ENCODE results near the gene ZNF81. TPM values are rescaled to one million over a fixed set of nuclear protein-coding genes. Genes with fewer than 3 reads are reported as not detected.
"Not testable (repeated sequence)": the region's sequence is repeated elsewhere in the genome, so short reads cannot be mapped to it uniquely, and the experiment has no call there.

ZNF81 gene
- total and polyA plus RNA-seq, 2 experiments from 2014 or later, result 6.1 to 8.9 TPM

DNA sequence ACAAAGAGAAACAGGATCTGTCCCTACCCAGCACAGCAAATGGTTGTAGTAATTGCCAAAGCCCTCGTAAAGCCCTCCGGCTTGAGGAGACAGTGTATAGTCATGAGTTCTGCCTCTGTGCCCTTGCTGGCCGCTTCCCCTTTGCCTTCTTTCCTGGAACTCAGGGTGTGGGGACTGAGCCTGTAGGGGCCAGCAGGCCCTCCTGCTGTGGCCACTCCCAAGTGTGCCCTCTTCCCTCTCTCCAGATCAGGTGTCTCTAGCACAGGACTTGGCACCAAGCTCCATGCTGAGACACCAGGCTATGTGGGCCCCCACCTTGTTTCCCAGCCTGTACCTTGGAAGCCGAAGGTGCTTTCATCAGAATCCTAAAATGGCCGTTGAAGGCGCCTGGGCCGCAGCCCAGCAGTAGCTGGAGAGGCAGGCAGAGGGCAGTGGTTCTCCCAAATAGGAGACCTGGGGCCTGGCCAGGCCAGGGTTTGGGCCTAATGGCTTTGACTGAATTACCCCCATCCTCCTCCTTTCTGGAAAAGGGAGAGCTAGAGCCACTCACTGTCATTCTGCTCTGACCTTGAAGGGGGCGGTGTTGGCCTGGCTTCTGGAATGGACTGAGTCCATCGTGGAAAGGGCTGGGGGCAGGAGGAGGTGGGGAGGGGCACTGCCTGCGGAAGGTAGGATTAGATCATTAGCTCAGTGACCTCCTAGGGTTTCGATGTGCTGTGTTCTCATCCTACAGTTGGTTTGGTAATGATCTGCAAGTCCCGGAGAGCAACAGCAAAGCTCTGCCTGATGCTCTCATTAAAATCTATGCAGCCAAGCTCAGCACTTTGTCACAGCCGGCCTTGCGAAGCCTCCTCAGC lies 30.1 kb upstream of the ZNF81 start:
- Mint-ChIP-seq H3K4me3 (0 out of 3 replicates have a peak overlapping the region, but pooled peaks have one; percentile 26), H3K27ac (peak overlapping the region; percentile 83), H3K4me1 (peaks cover 14% of the 10 kb centered on the region)
- H4K20me1 ChIP-seq (replicated peaks; ENCODE audit: insufficient read depth); H3K9me2 ChIP-seq (ENCODE audit: insufficient read depth); H3K4me1 ChIP-seq (ENCODE audit: insufficient read depth); H3K4me3 ChIP-seq; H3K27me3 Mint-ChIP-seq (ENCODE audit: insufficient read depth, low read depth, poor library complexity); H3F3A ChIP-seq (replicated peaks; ENCODE audit: low read depth); H3K27ac ChIP-seq (ENCODE audit: low read depth); H3K9me3 Mint-ChIP-seq; H3K36me3 Mint-ChIP-seq (ENCODE audit: low read depth); H3K79me2 ChIP-seq (replicated peaks; ENCODE audit: insufficient read depth); H2AFZ ChIP-seq; H3K36me3 ChIP-seq (ENCODE audit: insufficient read depth); H3K27me3 ChIP-seq (ENCODE audit: insufficient read depth); H3K4me2 ChIP-seq: not testable (repeated sequence)
- TF ChIP-seq CTCF (conservative IDR thresholded peaks at IDR 0.05; ENCODE audit: low read depth in 2 of 2), result peak; percentile 18 to 32; a peak in 3 of 4 replicates
- ATAC-seq, result peak; percentile 93
- DNase-seq (ENCODE audit: low spot score), result peak; percentile 70

GRCh38 chrX:47807272-47807538 lies 29.5 kb upstream of the ZNF81 start:
- not testable (repeated sequence) for H3K4me2 ChIP-seq; H3F3A ChIP-seq (replicated peaks; ENCODE audit: low read depth); H3K27me3 Mint-ChIP-seq (ENCODE audit: insufficient read depth, low read depth, poor library complexity); ATAC-seq; H3K9me3 Mint-ChIP-seq; DNase-seq (ENCODE audit: low spot score); H3K27me3 ChIP-seq (ENCODE audit: insufficient read depth); H3K27ac Mint-ChIP-seq; H3K27ac ChIP-seq (ENCODE audit: low read depth); H4K20me1 ChIP-seq (replicated peaks; ENCODE audit: insufficient read depth); H3K9me2 ChIP-seq (ENCODE audit: insufficient read depth); H3K36me3 ChIP-seq (ENCODE audit: insufficient read depth); H3K36me3 Mint-ChIP-seq (ENCODE audit: low read depth); H3K4me1 ChIP-seq (ENCODE audit: insufficient read depth); H2AFZ ChIP-seq; H3K4me3 Mint-ChIP-seq; H3K4me3 ChIP-seq; H3K79me2 ChIP-seq (replicated peaks; ENCODE audit: insufficient read depth)
- peaks cover 14% of the 10 kb centered on the region for H3K4me1 Mint-ChIP-seq

GRCh38 chrX:47807548-47807947 lies 29.2 kb upstream of the ZNF81 start:
- no peaks in the 10 kb centered on the region for H3K36me3 ChIP-seq (ENCODE audit: insufficient read depth)
- DNase-seq (ENCODE audit: low spot score) (peak; percentile 27), ATAC-seq (peak; percentile 68)
- H3K27me3 Mint-ChIP-seq (ENCODE audit: insufficient read depth, low read depth, poor library complexity), result no peaks in the 10 kb centered on the region
- peaks cover 14% of the 10 kb centered on the region for H3K4me1 Mint-ChIP-seq
- H3K27ac ChIP-seq (ENCODE audit: low read depth), result no peak overlapping the region
- H3K4me2 ChIP-seq, result no peak overlapping the region
- no peaks in the 10 kb centered on the region for H3K9me2 ChIP-seq (ENCODE audit: insufficient read depth)
- H3K9me3 Mint-ChIP-seq, result peaks cover 4% of the 10 kb centered on the region; the same call in 1 of the 3 replicates
- H3K4me3 Mint-ChIP-seq, result no peak overlapping the region
- no peaks in the 10 kb centered on the region for H3K27me3 ChIP-seq (ENCODE audit: insufficient read depth)
- H3K4me3 ChIP-seq, result no peak overlapping the region
- H3F3A ChIP-seq (replicated peaks; ENCODE audit: low read depth), result no peaks in the 10 kb centered on the region
- no peaks in the 10 kb centered on the region for H3K4me1 ChIP-seq (ENCODE audit: insufficient read depth)
- no peak overlapping the region for H3K27ac Mint-ChIP-seq
- H3K36me3 Mint-ChIP-seq (ENCODE audit: low read depth), result peaks cover 7% of the 10 kb centered on the region; the same call in 2 of the 3 replicates
- H3K79me2 ChIP-seq (replicated peaks; ENCODE audit: insufficient read depth), result no peaks in the 10 kb centered on the region
- no peaks in the 10 kb centered on the region for H4K20me1 ChIP-seq (replicated peaks; ENCODE audit: insufficient read depth)
- no peak overlapping the region for H2AFZ ChIP-seq
- TF ChIP-seq POLR2AphosphoS5 (IDR thresholded peaks at IDR 0.05; ENCODE audit: low read depth) (no peak), CTCF (conservative IDR thresholded peaks at IDR 0.05; ENCODE audit: low read depth in 2 of 2) (no peak), REST (IDR thresholded peaks at IDR 0.05; ENCODE audit: unreplicated experiment) (no peak), CREB1 (CRISPR knock-in tag; IDR thresholded peaks at IDR 0.05; ENCODE audit: low read depth) (no peak), EZH2 (IDR thresholded peaks at IDR 0.05; ENCODE audit: low read depth, unreplicated experiment) (no peak), ZNF114 (CRISPR knock-in tag; IDR thresholded peaks at IDR 0.05) (no peak), EZH2phosphoT487 (IDR thresholded peaks at IDR 0.05; ENCODE audit: unreplicated experiment) (no peak), JUNB (IDR thresholded peaks at IDR 0.05; ENCODE audit: unreplicated experiment) (no peak), STAT1 (IDR thresholded peaks at IDR 0.05; ENCODE audit: unreplicated experiment) (no peak), NANOG (IDR thresholded peaks at IDR 0.05; ENCODE audit: borderline replicate concordance) (no peak)
- TF ChIP-seq, protein P1, sequence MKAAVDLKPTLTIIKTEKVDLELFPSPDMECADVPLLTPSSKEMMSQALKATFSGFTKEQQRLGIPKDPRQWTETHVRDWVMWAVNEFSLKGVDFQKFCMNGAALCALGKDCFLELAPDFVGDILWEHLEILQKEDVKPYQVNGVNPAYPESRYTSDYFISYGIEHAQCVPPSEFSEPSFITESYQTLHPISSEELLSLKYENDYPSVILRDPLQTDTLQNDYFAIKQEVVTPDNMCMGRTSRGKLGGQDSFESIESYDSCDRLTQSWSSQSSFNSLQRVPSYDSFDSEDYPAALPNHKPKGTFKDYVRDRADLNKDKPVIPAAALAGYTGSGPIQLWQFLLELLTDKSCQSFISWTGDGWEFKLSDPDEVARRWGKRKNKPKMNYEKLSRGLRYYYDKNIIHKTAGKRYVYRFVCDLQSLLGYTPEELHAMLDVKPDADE (IDR thresholded peaks at IDR 0.05), result no peak

Data from GM23338 (cell line).